CD14-positive monocyte (primary cell): ENCODE measurements around the gene SYNDIG1L. TPM values are rescaled to one million over a fixed set of nuclear protein-coding genes. Genes with fewer than 3 reads are reported as not detected.

Source experiments
- DNase-seq, 3 donors: peaks; one replicate each; pipeline ENCODE4 v3.0.0-alpha.2; 2011 to 2022
- H2AFZ ChIP-seq: 2 replicates; pipeline ENCODE4 v1.6.0; 2012; ENCODE audit warnings: mild to moderate bottlenecking, low read depth, low read length, inconsistent platforms; ENCODE audit not compliant: insufficient read depth, poor library complexity, severe bottlenecking
- H3K27ac ChIP-seq, 2 donors: 1 replicate in 1 of 2; 2 replicates in 1 of 2; pipeline ENCODE4 v1.5.1; 2012 to 2013; ENCODE audit warnings: low read length in 2 of 2, control low read depth in 1 of 2, inconsistent platforms in 1 of 2, low read depth in 1 of 2, mild to moderate bottlenecking in 1 of 2
- H3K27me3 ChIP-seq, 2 donors: one replicate each; pipeline versions ENCODE4 v1.6.0 to v1.6.1; 2011 to 2013; ENCODE audit warnings: low read length in 2 of 2; ENCODE audit not compliant: control insufficient read depth in 2 of 2, insufficient read depth in 2 of 2
- H3K36me3 ChIP-seq, 2 donors: replicated peaks in 1 of 2; 1 replicate in 1 of 2; 2 replicates in 1 of 2; pipeline versions ENCODE4 v1.5.1 to v1.6.1; 2012 to 2013; ENCODE audit warnings: low read length in 2 of 2, control low read depth in 1 of 2, inconsistent platforms in 1 of 2, mild to moderate bottlenecking in 1 of 2; ENCODE audit not compliant: insufficient read depth in 2 of 2, control insufficient read depth in 1 of 2
- H3K4me1 ChIP-seq, 2 donors: 1 replicate in 1 of 2; 2 replicates in 1 of 2; pipeline versions ENCODE4 v1.5.1 to v1.6.1; 2012 to 2013; ENCODE audit warnings: low read length in 2 of 2, control low read depth in 1 of 2, inconsistent platforms in 1 of 2, mild to moderate bottlenecking in 1 of 2, moderate library complexity in 1 of 2; ENCODE audit not compliant: insufficient read depth in 2 of 2, control insufficient read depth in 1 of 2
- H3K4me2 ChIP-seq: replicated peaks from 2 replicates; pipeline ENCODE3; 2012; ENCODE audit warnings: low read length, moderate library complexity, mild to moderate bottlenecking; ENCODE audit not compliant: poor library complexity, severe bottlenecking; ENCODE audit errors: extremely low read depth
- H3K4me3 ChIP-seq, 3 experiments: fragments of 200-600 bp in 1 of 3; sonication (generic) in 1 of 3; replicated peaks in 1 of 3; 1 replicate in 2 of 3; 2 replicates in 1 of 3; pipeline ENCODE4 v1.5.1; 2011 to 2013; ENCODE audit warnings: low read length in 3 of 3, mild to moderate bottlenecking in 3 of 3, control low read depth in 2 of 3, low read depth in 2 of 3, inconsistent platforms in 1 of 3, moderate library complexity in 1 of 3
- H3K79me2 ChIP-seq: 2 replicates; pipeline ENCODE4 v1.6.0; 2012; ENCODE audit warnings: mild to moderate bottlenecking, control low read depth, inconsistent platforms, low read length, moderate library complexity; ENCODE audit not compliant: insufficient read depth
- H3K9ac ChIP-seq: 2 replicates; pipeline ENCODE4 v1.6.0; 2017; ENCODE audit warnings: low read length, mild to moderate bottlenecking; ENCODE audit not compliant: insufficient read depth, poor library complexity, severe bottlenecking
- H3K9me3 ChIP-seq, 2 donors: replicated peaks in 1 of 2; 1 replicate in 1 of 2; 2 replicates in 1 of 2; pipeline versions ENCODE4 v1.5.1 to v1.6.1; 2012 to 2013; ENCODE audit warnings: low read length in 2 of 2, control low read depth in 1 of 2; ENCODE audit not compliant: control insufficient read depth in 1 of 2, insufficient read depth in 1 of 2
- H4K20me1 ChIP-seq: 2 replicates; pipeline ENCODE4 v1.6.0; 2012; ENCODE audit warnings: mild to moderate bottlenecking, low read length, control low read depth, moderate library complexity; ENCODE audit not compliant: insufficient read depth
- H3K27ac Mint-ChIP-seq, 7 donors: one replicate each; pipeline ENCODE4 v1.8.0; 2020; ENCODE audit warnings: mild to moderate bottlenecking in 7 of 7, mixed read lengths in 7 of 7, moderate library complexity in 6 of 7, inconsistent platforms in 2 of 7
- H3K27me3 Mint-ChIP-seq, 3 donors: one replicate each; pipeline ENCODE4 v1.8.0; 2021 to 2022; ENCODE audit warnings: low read depth in 3 of 3, mild to moderate bottlenecking in 3 of 3, mixed read lengths in 3 of 3, moderate library complexity in 3 of 3, inconsistent platforms in 1 of 3
- H3K36me3 Mint-ChIP-seq, 2 donors: one replicate each; pipeline ENCODE4 v1.8.0; 2020; ENCODE audit warnings: mixed read lengths in 2 of 2, inconsistent platforms in 1 of 2, mild to moderate bottlenecking in 1 of 2
- H3K4me1 Mint-ChIP-seq: one replicate; pipeline ENCODE4 v1.8.0; 2020; ENCODE audit warnings: mild to moderate bottlenecking, mixed read lengths
- H3K4me3 Mint-ChIP-seq, 2 donors: one replicate each; pipeline ENCODE4 v1.8.0; 2020; ENCODE audit warnings: mild to moderate bottlenecking in 2 of 2, mixed read lengths in 2 of 2, moderate library complexity in 1 of 2
- H3K9me3 Mint-ChIP-seq, 7 donors: one replicate each; pipeline ENCODE4 v1.8.0; 2020 to 2022; ENCODE audit warnings: mixed read lengths in 7 of 7, mild to moderate bottlenecking in 6 of 7, moderate library complexity in 6 of 7, inconsistent platforms in 2 of 7
- CTCF ChIP-seq: fragments of 200-600 bp; IDR thresholded peaks from one replicate; pipeline ENCODE4 v1.8.0; 2022; ENCODE audit warnings: antibody characterized with exemption, mild to moderate bottlenecking
- WGBS: methylation state at CpG from one replicate; pipeline ENCODE4 v1.1.5; 2013; ENCODE audit warnings: missing lambda C conversion rate; ENCODE audit not compliant: insufficient coverage; 5-methylcytosine and 5-hydroxymethylcytosine counted together
- intact Hi-C, 2 donors: fragments of 100-400 bp; cut with micrococcal nuclease; formaldehyde crosslinking; loops; one replicate each; pipeline versions ENCODE4 v1.15.0 to v1.15.1; 2023
- polyA plus RNA-seq, 3 donors: library from polyadenylated mRNA; depleted of rRNA in 1 of 3; unstranded in 2 of 3; stranded (reverse) in 1 of 3; fragments of 300-500 nt in 2 of 3; fragments of >200 nt in 1 of 3; fragmentation: Illumina TruSeq in 2 of 3; gene quantifications; 1 replicate in 2 of 3; 2 replicates in 1 of 3; pipeline ENCODE4 v1.2.3, GENCODE V29; 2012 to 2021

SYNDIG1L gene
- polyA plus RNA-seq, 3 donors: not detected

- 92% methylated on average over 4 of the region's 5 CpGs for WGBS
- peaks cover 14% of the 10 kb centered on the region for H4K20me1 ChIP-seq
- no peaks in the 10 kb centered on the region for H3K27me3 ChIP-seq
- H3K9ac ChIP-seq: no peak overlapping the region
- DNase-seq: no peak
- H3K36me3 Mint-ChIP-seq: peaks cover 0 to 5% of the 10 kb centered on the region in 2 donors
- H3K4me3 Mint-ChIP-seq: no peak overlapping the region
- H3K4me2 ChIP-seq: no peak overlapping the region
- H3K36me3 ChIP-seq: no peaks in the 10 kb centered on the region
- peaks cover 4% of the 10 kb centered on the region for H3K4me1 Mint-ChIP-seq
- no peak overlapping the region for H3K4me3 ChIP-seq
- H3K9me3 ChIP-seq: no peaks in the 10 kb centered on the region
- no peak overlapping the region for H2AFZ ChIP-seq
- H3K79me2 ChIP-seq: no peaks in the 10 kb centered on the region
- H3K27ac ChIP-seq: no peak overlapping the region
- H3K4me1 ChIP-seq: no peaks in the 10 kb centered on the region
- no peak overlapping the region for H3K27ac Mint-ChIP-seq
- no peaks in the 10 kb centered on the region for H3K9me3 Mint-ChIP-seq
- no peak for TF ChIP-seq CTCF
- peaks cover 2 to 6% (median 2%) of the 10 kb centered on the region in 3 donors for H3K27me3 Mint-ChIP-seq
- intact Hi-C loops: no loop called here
Observed at GRCh38 chr14:74463697-74464096, 37.7 kb upstream of the SYNDIG1L start.

GRCh38 chr14:74462993-74463392 lies 37.0 kb upstream of the SYNDIG1L start:
- H3K9me3 Mint-ChIP-seq: no peaks in the 10 kb centered on the region
- no peaks in the 10 kb centered on the region for H3K79me2 ChIP-seq
- H3K9ac ChIP-seq: no peak overlapping the region
- no peak overlapping the region for H3K4me2 ChIP-seq
- H3K4me3 Mint-ChIP-seq: no peak overlapping the region
- peaks cover 8% of the 10 kb centered on the region for H4K20me1 ChIP-seq
- intact Hi-C loops: no loop called here
- H3K36me3 ChIP-seq: no peaks in the 10 kb centered on the region
- no peaks in the 10 kb centered on the region for H3K27me3 ChIP-seq
- H2AFZ ChIP-seq: no peak overlapping the region
- 100% methylated on average over 3 of the region's 3 CpGs for WGBS
- H3K4me1 Mint-ChIP-seq: peaks cover 4% of the 10 kb centered on the region
- TF ChIP-seq CTCF: no peak
- H3K36me3 Mint-ChIP-seq: no peaks in the 10 kb centered on the region
- H3K9me3 ChIP-seq: no peaks in the 10 kb centered on the region
- H3K27me3 Mint-ChIP-seq: peaks cover 2 to 6% (median 2%) of the 10 kb centered on the region in 3 donors
- H3K27ac Mint-ChIP-seq: peak overlapping the region in 2 of 7 donors; percentile 21 to 57
- DNase-seq: no peak
- H3K4me1 ChIP-seq: no peaks in the 10 kb centered on the region
- no peak overlapping the region for H3K4me3 ChIP-seq
- H3K27ac ChIP-seq: no peak overlapping the region
